IMR-90 (cell line): ENCODE data around the gene SH3RF1. TPM values are rescaled to one million over a fixed set of nuclear protein-coding genes. Genes with fewer than 3 reads are reported as not detected.
A peak's percentile ranks its signal among the peaks of the same experiment; 100 is the strongest.

Experiments used
- ATAC-seq: fragments of 200-7000 bp; cut with Tn5 transposase; 2 replicates; pipeline ENCODE4 v1.9.1; 2020; ENCODE audit warnings: low read depth, mild to moderate bottlenecking, moderate library complexity
- BruUV-seq: library from RNA; stranded (reverse); fragments of 400-500 nt; replicated peaks from 2 replicates; lab custom pipeline; 2021; lab: Mats Ljungman, UMichigan
- CTCF ChIA-PET: fragments of 300-600 bp; formaldehyde crosslinking; extraction: SDS; loops from one replicate; lab custom pipeline; 2021; ENCODE audit warnings: antibody characterized with exemption; lab: Yijun Ruan, JAX
- POLR2A ChIA-PET: fragments of 300-600 bp; sonication (Branson Sonifier 250); formaldehyde crosslinking; loops from one replicate; lab custom pipeline; 2022; ENCODE audit warnings: antibody characterized with exemption; ENCODE audit not compliant: unreplicated experiment; lab: Charles Lee
- DNase-seq: peaks from one replicate; pipeline ENCODE4 v3.0.0; 2013
- H2AFZ ChIP-seq: replicated peaks from 2 replicates; pipeline ENCODE3; 2013; ENCODE audit warnings: low read length, mild to moderate bottlenecking; ENCODE audit not compliant: poor library complexity
- H2AK5ac ChIP-seq: 2 replicates; pipeline ENCODE4 v1.6.1; 2013; ENCODE audit warnings: low read depth, low read length, inconsistent platforms
- H2AK9ac ChIP-seq: replicated peaks from 2 replicates; pipeline ENCODE3; 2013; ENCODE audit warnings: mild to moderate bottlenecking, low read depth, low read length, moderate library complexity; ENCODE audit not compliant: poor library complexity
- H2BK120ac ChIP-seq: 2 replicates; pipeline ENCODE4 v1.6.1; 2013; ENCODE audit warnings: low read depth, low read length, inconsistent platforms
- H2BK15ac ChIP-seq: 3 replicates; pipeline ENCODE4 v1.6.1; 2013; ENCODE audit warnings: low read depth, low read length, inconsistent platforms
- H2BK20ac ChIP-seq: 2 replicates; pipeline ENCODE4 v1.6.1; 2013; ENCODE audit warnings: low read depth, mild to moderate bottlenecking, inconsistent platforms, low read length, moderate library complexity
- H2BK5ac ChIP-seq: 2 replicates; pipeline ENCODE4 v1.6.1; 2013; ENCODE audit warnings: mild to moderate bottlenecking, low read depth, low read length, inconsistent platforms; ENCODE audit not compliant: poor library complexity, severe bottlenecking
- H3K14ac ChIP-seq: replicated peaks from 2 replicates; pipeline ENCODE4 v1.6.1; 2013; ENCODE audit warnings: low read depth, low read length, inconsistent platforms
- H3K18ac ChIP-seq: 2 replicates; pipeline ENCODE4 v1.6.1; 2013; ENCODE audit warnings: low read depth, low read length, control low read depth
- H3K23ac ChIP-seq: 2 replicates; pipeline ENCODE4 v1.6.1; 2013; ENCODE audit warnings: low read depth, low read length, inconsistent platforms
- H3K27ac ChIP-seq: 2 replicates; pipeline ENCODE4 v1.5.1; 2013; ENCODE audit warnings: mild to moderate bottlenecking, control low read depth, low read length; ENCODE audit not compliant: insufficient read depth
- H3K27me3 ChIP-seq: 2 replicates; pipeline ENCODE4 v1.6.1; 2013; ENCODE audit warnings: low read length; ENCODE audit not compliant: control insufficient read depth, insufficient read depth
- H3K36me3 ChIP-seq: 2 replicates; pipeline ENCODE4 v1.6.1; 2013; ENCODE audit warnings: low read length, mixed read lengths; ENCODE audit not compliant: control insufficient read depth, insufficient read depth
- H3K4ac ChIP-seq: 2 replicates; pipeline ENCODE4 v1.6.1; 2013; ENCODE audit warnings: low read depth, low read length, inconsistent platforms
- H3K4me1 ChIP-seq: 2 replicates; pipeline ENCODE4 v1.6.1; 2013; ENCODE audit warnings: low read length, mixed read lengths; ENCODE audit not compliant: control insufficient read depth, insufficient read depth
- H3K4me2 ChIP-seq: 2 replicates; pipeline ENCODE4 v1.6.1; 2013; ENCODE audit warnings: low read depth, mild to moderate bottlenecking, control low read depth, low read length, moderate library complexity
- H3K4me3 ChIP-seq: 2 replicates; pipeline ENCODE4 v1.5.1; 2013; ENCODE audit warnings: low read depth, mild to moderate bottlenecking, control low read depth, low read length, moderate library complexity; ENCODE audit not compliant: insufficient read depth
- H3K56ac ChIP-seq: 2 replicates; pipeline ENCODE4 v1.6.1; 2013; ENCODE audit warnings: low read length, inconsistent platforms; ENCODE audit not compliant: insufficient read depth; ENCODE audit errors: extremely low read depth
- H3K79me1 ChIP-seq, 2 experiments: 2 replicates each; pipeline ENCODE4 v1.6.1; 2013; ENCODE audit warnings: low read length in 2 of 2, inconsistent platforms in 1 of 2, low read depth in 1 of 2
- H3K9ac ChIP-seq: 2 replicates; pipeline ENCODE4 v1.6.1; 2013; ENCODE audit warnings: low read depth, low read length, control low read depth
- H3K9me1 ChIP-seq: 2 replicates; pipeline ENCODE4 v1.6.1; 2013; ENCODE audit warnings: low read length, inconsistent platforms; ENCODE audit not compliant: insufficient read depth
- H3K9me3 ChIP-seq: 2 replicates; pipeline ENCODE4 v1.6.1; 2013; ENCODE audit warnings: low read length; ENCODE audit not compliant: control insufficient read depth, insufficient read depth
- H4K20me1 ChIP-seq: 2 replicates; pipeline ENCODE4 v1.6.1; 2013; ENCODE audit warnings: low read length, inconsistent platforms; ENCODE audit not compliant: insufficient read depth
- H4K5ac ChIP-seq: 2 replicates; pipeline ENCODE4 v1.6.1; 2013; ENCODE audit warnings: mild to moderate bottlenecking, low read depth, low read length, control low read depth
- H4K8ac ChIP-seq, 2 experiments: 2 replicates each; pipeline ENCODE4 v1.6.1; 2013; ENCODE audit warnings: low read depth in 2 of 2, low read length in 2 of 2, control low read depth in 1 of 2, inconsistent platforms in 1 of 2
- H4K91ac ChIP-seq: 2 replicates; pipeline ENCODE4 v1.6.1; 2013; ENCODE audit warnings: low read depth, low read length, inconsistent platforms; ENCODE audit not compliant: insufficient read depth
- CEBPB ChIP-seq: IDR thresholded peaks from 2 replicates; pipeline ENCODE4 v1.6.1; 2012; ENCODE audit warnings: low read depth, low read length, improper control_type of control experiment
- CHD1 ChIP-seq: IDR thresholded peaks from 2 replicates; pipeline ENCODE4 v1.6.1; 2012; ENCODE audit warnings: low read depth, low read length, improper control_type of control experiment
- MAZ ChIP-seq: IDR thresholded peaks from 2 replicates; pipeline ENCODE4 v1.6.1; 2012; ENCODE audit warnings: low read depth, mild to moderate bottlenecking, low read length, improper control_type of control experiment, moderate library complexity, borderline replicate concordance
- NFE2L2 ChIP-seq: fragments of 150-350 bp; IDR thresholded peaks from 2 replicates; pipeline ENCODE4 v1.6.1; 2016; ENCODE audit warnings: low read depth, mild to moderate bottlenecking, low read length
- RCOR1 ChIP-seq: IDR thresholded peaks from 2 replicates; pipeline ENCODE4 v1.6.1; 2012; ENCODE audit warnings: mild to moderate bottlenecking, low read length, improper control_type of control experiment; ENCODE audit not compliant: insufficient replicate concordance
- SMC3 ChIP-seq: fragments of 150-350 bp; IDR thresholded peaks from 2 replicates; pipeline ENCODE4 v1.6.1; 2016; ENCODE audit warnings: low read depth, mild to moderate bottlenecking, antibody characterized with exemption, low read length, moderate library complexity
- USF2 ChIP-seq: fragments of 150-350 bp; IDR thresholded peaks from 2 replicates; pipeline ENCODE4 v1.6.1; 2017; ENCODE audit warnings: mild to moderate bottlenecking, antibody characterized with exemption, low read length, low read depth
- WGBS, 2 experiments: methylation state at CpG; one replicate each; pipeline versions ENCODE4 v1.1.5 to v1.1.7; 2013; ENCODE audit warnings: missing lambda C conversion rate in 2 of 2; ENCODE audit not compliant: insufficient read length in 1 of 2; ENCODE audit errors: extremely low coverage in 2 of 2; 5-methylcytosine and 5-hydroxymethylcytosine counted together
- dilution Hi-C: fragments of 300-500 bp; cut with HindIII; formaldehyde crosslinking; loops from one replicate; pipeline ENCODE4 v1.14.3; 2018; ENCODE audit warnings: low sequenced_read_pairs; ENCODE audit not compliant: unreplicated experiment
- in situ Hi-C: fragments of 300-500 bp; cut with MboI; formaldehyde crosslinking; loops from 3 replicates; pipeline ENCODE4 v1.14.3; 2019; ENCODE audit warnings: low sequenced_read_pairs, inconsistent platforms, mixed read lengths
- intact Hi-C: fragments of 100-400 bp; cut with micrococcal nuclease; formaldehyde crosslinking; loops from 2 replicates; pipeline ENCODE4 v1.10.0; 2022
- polyA plus RNA-seq, 3 experiments: library from polyadenylated mRNA; depleted of rRNA; stranded (reverse); fragments of >200 nt; gene quantifications; 2 replicates each; pipeline ENCODE4 v1.2.3, GENCODE V29; 2012; ENCODE audit warnings: low replicate concordance in 1 of 3
- total RNA-seq: library from RNA; depleted of rRNA; stranded (reverse); fragments of >200 nt; gene quantifications from 2 replicates; pipeline ENCODE4 v1.2.3, GENCODE V29; 2012

SH3RF1 gene
- total and polyA plus RNA-seq, 2 of the 4 experiments (the other 2 are of a cell fraction): 22.0 to 29.8 TPM

GRCh38 chr4:169267070-169267469 lies 3.7 kb downstream of the SH3RF1 start (continued):
- TF ChIP-seq NFE2L2 (no peak), RCOR1 (no peak), USF2 (no peak), CHD1 (no peak), MAZ (no peak), SMC3 (no peak)

- Histone ChIP-seq H3K27ac (no peak overlapping the region), H3K27me3 (no peaks in the 10 kb centered on the region), H2AK9ac (no peak overlapping the region), H4K8ac (no peak overlapping the region), H3K4me1 (peaks cover 7% of the 10 kb centered on the region), H3K36me3 (peaks cover 15% of the 10 kb centered on the region), H3K56ac (no peak overlapping the region), H3K14ac (no peak overlapping the region), H3K9ac (no peak overlapping the region), H4K5ac (no peak overlapping the region), H2BK5ac (no peak overlapping the region), H2AFZ (no peak overlapping the region), H3K9me1 (peaks cover 23% of the 10 kb centered on the region), H3K23ac (no peak overlapping the region), H3K4me2 (peak overlapping the region; percentile 78), H2BK20ac (no peak overlapping the region), H3K18ac (no peak overlapping the region), H2BK120ac (no peak overlapping the region), H4K20me1 (peaks cover 43% of the 10 kb centered on the region), H3K4me3 (no peak overlapping the region), H3K4ac (no peak overlapping the region), H2BK15ac (no peak overlapping the region), H2AK5ac (no peak overlapping the region), H4K91ac (no peak overlapping the region), H3K9me3 (no peaks in the 10 kb centered on the region; the same call in 1 of the 2 replicates), H3K79me1 (peaks cover 5 to 44% of the 10 kb centered on the region in 2 experiments; a peak in 2 of 4 replicates)
- WGBS, 2 experiments: no CpG with 5 or more reads among the region's 3 CpGs
- in situ Hi-C loops: loop anchor here (10.0 kb wide), 2 partner anchors 218 to 252 kb away; partner anchors contain the start of gene CBR4
- DNase-seq: no peak
- intact Hi-C loops: loop anchor here (5.0 to 10.0 kb wide), 2 partner anchors 114 to 1082 kb away; no protein-coding TSS in a partner anchor
- BruUV-seq: no TSS peak
- ATAC-seq: no peak
- ChIA-PET POLR2A (no interaction called here), CTCF (no interaction called here)
- TF ChIP-seq USF2 (no peak), CEBPB (peak; percentile 51; the same call in 1 of the 2 replicates)
- dilution Hi-C loops: no loop called here
These were observed 4.1 kb downstream of the SH3RF1 start for GRCh38 chr4:169266661-169267060.
